Smooth muscle cell of the pulmonary artery (primary cell): Measurements from ENCODE around the gene MYO1C. TPM values are rescaled to one million over a fixed set of nuclear protein-coding genes. Genes with fewer than 3 reads are reported as not detected.

Experiments used
- total RNA-seq: library from RNA; depleted of rRNA; stranded (reverse); fragments of >200 nt; gene quantifications from 2 replicates; pipeline ENCODE4 v1.2.3, GENCODE V29; 2014

MYO1C gene
- 283 and 341 TPM in 2 replicates for total RNA-seq

GRCh38 chr17:1492249-1493206, at the start of gene MYO1C:
Gene MYO1C (minus strand): TSS chr17:1492686. CDS start chr17:1492487, 199 bp downstream.

GRCh38 chr17:1516388-1517161, 24.1 kb upstream of the MYO1C start, which contains the start of gene INPP5K:
Gene INPP5K (minus strand): TSS chr17:1516612. CDS start chr17:1516499, 113 bp downstream.

GRCh38 chr17:1455797-1456599, 36.5 kb downstream of the MYO1C start, which contains the start of gene CRK:
Gene CRK (minus strand): TSS chr17:1456232. CDS start chr17:1456117, 115 bp downstream.

Other genes starting within 250 kb of the MYO1C start
- not detected in 2 replicates for gene BHLHA9, start 222.2 kb downstream of the MYO1C start, total RNA-seq
- not detected in 2 replicates for gene TRARG1, start 213.0 kb downstream of the MYO1C start, total RNA-seq
- 283 and 331 TPM in 2 replicates for gene YWHAE, start 92.5 kb downstream of the MYO1C start, total RNA-seq
- gene CRK, start 36.5 kb downstream of the MYO1C start, total RNA-seq: 82.9 and 113 TPM in 2 replicates
- 37.9 and 38.5 TPM in 2 replicates for gene INPP5K, start 23.9 kb upstream of the MYO1C start, total RNA-seq
- 16.2 and 22.0 TPM in 2 replicates for gene PITPNA, start 70.1 kb upstream of the MYO1C start, total RNA-seq
- 5.7 and 9.2 TPM in 2 replicates for gene SLC43A2, start 136.1 kb upstream of the MYO1C start, total RNA-seq
- 0.33 and 0.86 TPM in 2 replicates for gene SCARF1, start 153.0 kb upstream of the MYO1C start, total RNA-seq
- 3.8 and 5.3 TPM in 2 replicates for gene RILP, start 157.2 kb upstream of the MYO1C start, total RNA-seq
- gene PRPF8, start 192.2 kb upstream of the MYO1C start, total RNA-seq: 149 and 174 TPM in 2 replicates
- 3.8 and 4.8 TPM in 2 replicates for gene TLCD2, start 217.7 kb upstream of the MYO1C start, total RNA-seq
- gene WDR81, start 232.0 kb upstream of the MYO1C start, total RNA-seq: 26.3 and 30.7 TPM in 2 replicates